Measurements from ENCODE around the gene CNNM2. TPM values are rescaled to one million over a fixed set of nuclear protein-coding genes. Genes with fewer than 3 reads are reported as not detected.

Gene CNNM2
- polyA plus RNA-seq, 3 donors, result 9.3 to 12.5 (median 9.5) TPM

- no peak for DNase-seq (ENCODE audit: low read depth in 3 of 3, low spot score in 2 of 3)
These were observed 182.5 kb downstream of the CNNM2 start for GRCh38 chr10:103100620-103101019.

- DNase-seq (ENCODE audit: low read depth in 3 of 3, low spot score in 2 of 3), result no peak
These were observed 184.1 kb downstream of the CNNM2 start for GRCh38 chr10:103102195-103102594.

GRCh38 chr10:103103989-103104388 is 185.9 kb downstream of the CNNM2 start:
- no peak for DNase-seq (ENCODE audit: low read depth in 3 of 3, low spot score in 2 of 3)

- DNase-seq (ENCODE audit: low read depth in 3 of 3, low spot score in 2 of 3), result no peak
These were observed 186.6 kb downstream of the CNNM2 start for GRCh38 chr10:103104721-103105120.

- no peak for DNase-seq (ENCODE audit: low read depth in 3 of 3, low spot score in 2 of 3)
These were observed 187.4 kb downstream of the CNNM2 start for GRCh38 chr10:103105462-103105861.

- no peak for DNase-seq (ENCODE audit: low read depth in 3 of 3, low spot score in 2 of 3)
These were observed 188.4 kb downstream of the CNNM2 start for GRCh38 chr10:103106539-103106938.

GRCh38 chr10:103109821-103110220 is 191.7 kb downstream of the CNNM2 start:
- DNase-seq (ENCODE audit: low read depth in 3 of 3, low spot score in 2 of 3), result no peak

- DNase-seq (ENCODE audit: low read depth in 3 of 3, low spot score in 2 of 3), result no peak
These were observed 192.3 kb downstream of the CNNM2 start for GRCh38 chr10:103110407-103110806.

GRCh38 chr10:103111031-103111917 is 193.2 kb downstream of the CNNM2 start:
- DNase-seq (ENCODE audit: low read depth in 3 of 3, low spot score in 2 of 3), result peak; percentile 17 to 38 (median 20)

GRCh38 chr10:103111918-103112877 is 194.1 kb downstream of the CNNM2 start:
- DNase-seq (ENCODE audit: low read depth in 3 of 3, low spot score in 2 of 3), result no peak

- no peak for DNase-seq (ENCODE audit: low read depth in 3 of 3, low spot score in 2 of 3)
These were observed 196.8 kb downstream of the CNNM2 start for GRCh38 chr10:103114876-103115275.

GRCh38 chr10:103117247-103117646 is 199.2 kb downstream of the CNNM2 start:
- DNase-seq (ENCODE audit: low read depth in 3 of 3, low spot score in 2 of 3), result no peak

- DNase-seq (ENCODE audit: low read depth in 3 of 3, low spot score in 2 of 3), result no peak
These were observed 202.5 kb downstream of the CNNM2 start for GRCh38 chr10:103120546-103120945.

- no peak for DNase-seq (ENCODE audit: low read depth in 3 of 3, low spot score in 2 of 3)
These were observed 203.1 kb downstream of the CNNM2 start for GRCh38 chr10:103120977-103121735.

GRCh38 chr10:103123282-103124024 is 205.4 kb downstream of the CNNM2 start:
- no peak for DNase-seq (ENCODE audit: low read depth in 3 of 3, low spot score in 2 of 3)

GRCh38 chr10:103124420-103125096 is 206.5 kb downstream of the CNNM2 start:
- DNase-seq (ENCODE audit: low read depth in 3 of 3, low spot score in 2 of 3), result no peak

GRCh38 chr10:103125323-103126267 is 207.5 kb downstream of the CNNM2 start:
- no peak for DNase-seq (ENCODE audit: low read depth in 3 of 3, low spot score in 2 of 3)

GRCh38 chr10:103127241-103127640 is 209.1 kb downstream of the CNNM2 start:
- no peak for DNase-seq (ENCODE audit: low read depth in 3 of 3, low spot score in 2 of 3)
